WTC11 (cell line): ENCODE results near the gene ALCAM. TPM values are rescaled to one million over a fixed set of nuclear protein-coding genes. Genes with fewer than 3 reads are reported as not detected.

Source experiments
- ATAC-seq: fragments of 200-7000 bp; cut with Tn5 transposase; 2 replicates; pipeline ENCODE4 v1.10.0; 2021; ENCODE audit warnings: mild to moderate bottlenecking, moderate library complexity
- CTCF ChIA-PET: fragments of 300-600 bp; sonication (Branson Sonifier 250); formaldehyde crosslinking; loops from one replicate; lab custom pipeline; 2021; ENCODE audit warnings: antibody characterized with exemption; lab: Charles Lee
- POLR2A ChIA-PET: fragments of 350-600 bp; sonication (Branson Sonifier 250); formaldehyde crosslinking; loops from one replicate; lab custom pipeline; 2021; ENCODE audit warnings: antibody characterized with exemption; lab: Charles Lee
- DNase-seq: peaks from one replicate; pipeline ENCODE4 v3.0.0; 2021; ENCODE audit warnings: low spot score
- H3K27ac Mint-ChIP-seq: 2 replicates; pipeline ENCODE4 v1.8.0; 2021; ENCODE audit warnings: mixed read lengths
- H3K27me3 Mint-ChIP-seq: 2 replicates; pipeline ENCODE4 v1.8.0; 2021; ENCODE audit warnings: low read depth, mild to moderate bottlenecking, moderate library complexity, mixed read lengths
- H3K36me3 Mint-ChIP-seq: 2 replicates; pipeline ENCODE4 v1.8.0; 2021; ENCODE audit warnings: mixed read lengths
- H3K4me1 Mint-ChIP-seq: 2 replicates; pipeline ENCODE4 v1.8.0; 2022; ENCODE audit warnings: mixed read lengths
- H3K4me3 Mint-ChIP-seq: 2 replicates; pipeline ENCODE4 v1.8.0; 2021; ENCODE audit warnings: mild to moderate bottlenecking, moderate library complexity, mixed read lengths
- H3K9me3 Mint-ChIP-seq: 2 replicates; pipeline ENCODE4 v1.8.0; 2021; ENCODE audit warnings: mixed read lengths
- AFF4 ChIP-seq: sonication (generic); formaldehyde crosslinking; IDR thresholded peaks from 2 replicates; pipeline ENCODE4 v1.8.1; 2023; ENCODE audit warnings: mild to moderate bottlenecking, missing genetic modification reagents, borderline replicate concordance
- AR ChIP-seq: fragments of 250-450 bp; sonication (Bioruptor Pico); IDR thresholded peaks from 2 replicates; pipeline ENCODE4 v1.9.0; 2021; ENCODE audit warnings: mild to moderate bottlenecking
- ATF1 ChIP-seq: sonication (generic); formaldehyde crosslinking; IDR thresholded peaks from 2 replicates; pipeline ENCODE4 v1.8.1; 2023; ENCODE audit warnings: mild to moderate bottlenecking, moderate library complexity, missing genetic modification reagents
- CREB1 ChIP-seq: sonication (generic); formaldehyde crosslinking; IDR thresholded peaks from 2 replicates; pipeline ENCODE4 v1.8.0; 2023; ENCODE audit warnings: mild to moderate bottlenecking, missing genetic modification reagents
- CREM ChIP-seq: sonication (generic); formaldehyde crosslinking; IDR thresholded peaks from 2 replicates; pipeline ENCODE4 v1.8.1; 2022; ENCODE audit warnings: mild to moderate bottlenecking, missing genetic modification reagents, moderate library complexity
- ELF4 ChIP-seq: sonication (generic); formaldehyde crosslinking; IDR thresholded peaks from 2 replicates; pipeline ENCODE4 v1.8.1; 2022; ENCODE audit warnings: low read depth, mild to moderate bottlenecking, moderate library complexity, missing genetic modification reagents
- ETV6 ChIP-seq: sonication (generic); formaldehyde crosslinking; IDR thresholded peaks from 2 replicates; pipeline ENCODE4 v1.8.1; 2022; ENCODE audit warnings: mild to moderate bottlenecking, missing genetic modification reagents
- KAT7 ChIP-seq: sonication (generic); formaldehyde crosslinking; IDR thresholded peaks from 2 replicates; pipeline ENCODE4 v1.8.1; 2023; ENCODE audit warnings: missing genetic modification reagents, mild to moderate bottlenecking, borderline replicate concordance
- MAX ChIP-seq: sonication (generic); formaldehyde crosslinking; IDR thresholded peaks from 2 replicates; pipeline ENCODE4 v1.8.0; 2022; ENCODE audit warnings: mild to moderate bottlenecking, missing genetic modification reagents
- MLX ChIP-seq: sonication (generic); formaldehyde crosslinking; IDR thresholded peaks from 2 replicates; pipeline ENCODE4 v1.8.1; 2023; ENCODE audit warnings: mild to moderate bottlenecking, missing genetic modification reagents, moderate library complexity
- PREB ChIP-seq: sonication (generic); formaldehyde crosslinking; IDR thresholded peaks from 2 replicates; pipeline ENCODE4 v1.8.1; 2022; ENCODE audit warnings: mild to moderate bottlenecking, missing genetic modification reagents, moderate library complexity, borderline replicate concordance
- SMAD3 ChIP-seq: sonication (generic); formaldehyde crosslinking; IDR thresholded peaks from 2 replicates; pipeline ENCODE4 v1.8.0; 2022; ENCODE audit warnings: missing genetic modification reagents, mild to moderate bottlenecking, borderline replicate concordance
- USF2 ChIP-seq: sonication (generic); formaldehyde crosslinking; IDR thresholded peaks from 2 replicates; pipeline ENCODE4 v1.8.1; 2023; ENCODE audit warnings: mild to moderate bottlenecking, missing genetic modification reagents, moderate library complexity
- ZBTB21 ChIP-seq: sonication (generic); formaldehyde crosslinking; IDR thresholded peaks from 2 replicates; pipeline ENCODE4 v1.8.1; 2023; ENCODE audit warnings: mild to moderate bottlenecking, missing genetic modification reagents, borderline replicate concordance
- ZBTB43 ChIP-seq: sonication (generic); formaldehyde crosslinking; IDR thresholded peaks from 2 replicates; pipeline ENCODE4 v1.8.1; 2023; ENCODE audit warnings: mild to moderate bottlenecking, missing genetic modification reagents
- ZNF232 ChIP-seq: sonication (generic); formaldehyde crosslinking; IDR thresholded peaks from 2 replicates; pipeline ENCODE4 v1.8.0; 2022; ENCODE audit warnings: mild to moderate bottlenecking, missing genetic modification reagents
- ZNF263 ChIP-seq: sonication (generic); formaldehyde crosslinking; IDR thresholded peaks from 2 replicates; pipeline ENCODE4 v1.8.1; 2022; ENCODE audit warnings: low read depth, mild to moderate bottlenecking, moderate library complexity, missing genetic modification reagents
- ZNF416 ChIP-seq: fragments of 250-450 bp; sonication (Bioruptor Pico); IDR thresholded peaks from 2 replicates; pipeline ENCODE4 v1.9.0; 2021; ENCODE audit warnings: mild to moderate bottlenecking, inconsistent platforms
- ZNF512 ChIP-seq: sonication (generic); formaldehyde crosslinking; IDR thresholded peaks from 2 replicates; pipeline ENCODE4 v1.8.1; 2022; ENCODE audit warnings: missing genetic modification reagents, borderline replicate concordance
- total RNA-seq: library from RNA; stranded (reverse); gene quantifications from 3 replicates; pipeline ENCODE4 v1.2.3, GENCODE V29; 2021

The ALCAM gene
- total RNA-seq, 1 experiment from 2014 or later: 30.7 TPM

- no peaks in the 10 kb centered on the region; the same call in 1 of the 2 replicates for H3K9me3 Mint-ChIP-seq
- H3K27ac Mint-ChIP-seq: no peak overlapping the region
- CTCF ChIA-PET: no interaction called here
- no peak for ATAC-seq
- DNase-seq: no peak
- no peak overlapping the region for H3K4me3 Mint-ChIP-seq
- no peaks in the 10 kb centered on the region for H3K27me3 Mint-ChIP-seq
- POLR2A ChIA-PET: no interaction called here
- peaks cover 17% of the 10 kb centered on the region for H3K4me1 Mint-ChIP-seq
- no peaks in the 10 kb centered on the region for H3K36me3 Mint-ChIP-seq
- TF ChIP-seq ETV6 (CRISPR knock-in tag) (no peak), MAX (no peak), ZNF232 (CRISPR knock-in tag) (no peak), CREB1 (no peak), USF2 (CRISPR knock-in tag) (no peak), PREB (CRISPR knock-in tag) (no peak), SMAD3 (CRISPR knock-in tag) (no peak), KAT7 (no peak), ATF1 (no peak), ELF4 (CRISPR knock-in tag) (no peak), ZBTB21 (CRISPR knock-in tag) (no peak), AR (no peak), ZNF512 (CRISPR knock-in tag) (no peak), ZNF416 (CRISPR knock-in tag) (no peak), CREM (CRISPR knock-in tag) (no peak), ZBTB43 (no peak), AFF4 (CRISPR knock-in tag) (no peak), ZNF263 (CRISPR knock-in tag) (no peak), MLX (CRISPR knock-in tag) (no peak)
Measured at GRCh38 chr3:105616374-105617121, 249.8 kb downstream of the ALCAM start.
